KG1 (cell line): ENCODE results near the gene APBB3.
"Not testable (repeated sequence)": the region's sequence is repeated elsewhere in the genome, so short reads cannot be mapped to it uniquely, and the experiment has no call there.

Experiments used
- DNase-seq: peaks from one replicate; lab custom pipeline; 2025; lab: John Stamatoyannopoulos, UW

The APBB3 gene, protein sequence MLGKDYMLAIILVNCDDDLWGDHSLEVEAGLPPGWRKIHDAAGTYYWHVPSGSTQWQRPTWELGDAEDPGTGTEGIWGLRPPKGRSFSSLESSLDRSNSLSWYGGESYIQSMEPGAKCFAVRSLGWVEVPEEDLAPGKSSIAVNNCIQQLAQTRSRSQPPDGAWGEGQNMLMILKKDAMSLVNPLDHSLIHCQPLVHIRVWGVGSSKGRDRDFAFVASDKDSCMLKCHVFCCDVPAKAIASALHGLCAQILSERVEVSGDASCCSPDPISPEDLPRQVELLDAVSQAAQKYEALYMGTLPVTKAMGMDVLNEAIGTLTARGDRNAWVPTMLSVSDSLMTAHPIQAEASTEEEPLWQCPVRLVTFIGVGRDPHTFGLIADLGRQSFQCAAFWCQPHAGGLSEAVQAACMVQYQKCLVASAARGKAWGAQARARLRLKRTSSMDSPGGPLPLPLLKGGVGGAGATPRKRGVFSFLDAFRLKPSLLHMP

DNA sequence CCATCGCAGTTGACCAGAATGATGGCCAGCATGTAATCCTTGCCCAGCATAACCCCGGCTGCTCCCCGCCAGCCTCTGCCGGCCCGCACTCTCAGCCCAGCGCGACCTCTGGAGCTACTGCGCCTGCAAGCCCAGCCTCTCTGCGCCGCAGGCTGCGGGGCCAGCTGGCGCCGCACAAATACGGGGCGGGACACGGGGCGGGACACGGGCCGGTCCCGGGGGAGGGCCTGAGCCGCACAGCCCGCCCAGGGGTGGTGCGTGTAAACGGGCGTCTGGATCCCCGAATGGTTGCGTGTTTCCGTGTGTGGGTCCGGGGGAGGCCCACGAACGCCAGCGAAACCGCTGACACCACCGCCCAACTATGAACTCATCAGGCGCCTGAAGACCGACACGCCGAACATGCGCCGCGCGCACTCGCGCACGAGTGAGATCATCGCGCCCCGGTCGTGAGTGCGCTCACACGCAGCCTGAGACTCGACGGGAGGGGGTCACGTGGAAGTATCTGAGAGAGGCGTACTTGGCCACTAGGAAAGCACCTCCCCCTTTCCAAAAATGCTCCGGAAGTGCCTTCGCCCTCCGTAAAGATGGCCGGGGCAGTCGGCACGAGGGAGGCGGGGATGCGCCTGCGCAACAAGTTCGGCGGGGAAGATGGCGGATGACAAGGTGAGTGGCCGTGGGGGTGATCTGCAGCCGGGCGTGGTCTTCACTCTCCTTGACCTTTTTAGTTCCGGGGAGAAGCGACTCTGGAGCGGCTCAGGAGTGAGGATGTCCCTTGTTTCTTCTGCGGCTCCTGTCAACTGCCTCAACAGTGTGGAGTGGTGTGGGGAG, at the start of gene APBB3, which contains the start of gene SLC35A4:
Gene APBB3, minus strand, starts transcription at position 403 of the 828 bp plus-strand sequence. Its CDS starts 353 bp downstream, at position 50.
Gene SLC35A4, plus strand, starts transcription at position 633 of the 828 bp plus-strand sequence. CDS start 2,342 bp downstream, outside the sequence.
- DNase-seq, result peak; percentile 56

DNA sequence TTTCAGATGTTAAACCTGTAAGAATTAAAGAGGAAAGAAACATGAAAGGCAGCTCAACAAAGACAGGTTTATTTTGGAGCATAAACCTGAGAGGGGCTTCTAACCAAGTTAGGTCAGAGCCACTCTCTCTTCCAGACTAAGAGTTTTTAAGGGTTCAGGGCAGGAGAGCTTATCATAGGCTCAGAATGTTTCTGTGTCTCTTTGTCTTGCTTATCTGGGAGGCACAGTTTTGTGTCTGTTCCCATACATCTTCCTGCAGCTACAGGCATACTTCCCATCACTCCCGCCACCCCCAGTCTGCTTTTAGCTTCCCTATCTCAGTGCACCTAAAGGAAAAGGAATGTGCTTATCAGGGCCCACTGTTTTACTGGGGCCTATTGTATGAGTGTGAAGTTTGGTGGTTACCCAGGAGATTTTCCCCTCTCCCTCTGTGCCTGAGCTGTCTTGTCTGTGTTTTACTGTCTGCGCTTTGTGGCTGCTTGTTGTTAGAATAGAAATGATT, 46.7 kb upstream of the APBB3 start:
- DNase-seq, result no peak

- no peak for DNase-seq
Observed at GRCh38 chr5:140609126-140609525, 44.7 kb upstream of the APBB3 start.

GRCh38 chr5:140608722-140609121, 44.3 kb upstream of the APBB3 start:
- DNase-seq, result no peak

- DNase-seq, result no peak
Observed at GRCh38 chr5:140607031-140607430, 42.6 kb upstream of the APBB3 start.

DNA sequence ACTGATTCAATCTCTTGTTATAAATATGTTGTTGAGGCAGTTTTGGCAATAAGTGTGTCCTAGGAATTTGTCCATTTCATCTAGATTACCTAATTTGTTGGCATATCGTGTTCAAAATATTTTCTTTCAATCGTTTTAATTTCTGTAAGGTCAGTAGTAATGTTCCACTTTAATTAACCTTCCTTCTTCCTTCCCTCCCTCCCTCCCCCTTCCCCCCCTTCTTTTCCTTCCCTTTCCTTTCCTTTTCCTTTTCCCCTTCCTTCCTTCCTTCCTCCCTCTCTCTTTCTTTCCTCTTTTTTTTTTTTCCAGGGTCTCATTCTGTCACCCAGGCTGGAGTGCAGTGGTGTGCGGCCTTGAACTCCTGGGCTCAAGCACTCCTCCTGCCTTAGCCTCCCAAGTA, 41.5 kb upstream of the APBB3 start:
- DNase-seq, result no peak

GRCh38 chr5:140603734-140604133, 39.3 kb upstream of the APBB3 start:
- DNase-seq, result no peak

DNA sequence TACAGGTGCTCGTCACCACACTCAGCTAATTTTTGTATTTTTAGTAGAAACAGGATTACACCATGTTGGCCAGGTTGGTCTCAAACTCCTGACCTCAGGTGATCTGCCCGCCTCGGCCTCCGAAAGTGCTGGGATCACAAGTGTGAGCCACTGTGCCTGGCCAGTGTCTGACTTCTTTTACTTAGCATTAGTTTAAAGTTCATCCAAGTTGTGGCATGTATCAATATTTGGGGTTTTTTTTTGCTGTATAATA, 39.0 kb upstream of the APBB3 start:
- not testable (repeated sequence) for DNase-seq

- no peak for DNase-seq
Observed at GRCh38 chr5:140602147-140602546, 37.7 kb upstream of the APBB3 start.

- no peak for DNase-seq
Observed at GRCh38 chr5:140600096-140600495, 35.7 kb upstream of the APBB3 start.

DNA sequence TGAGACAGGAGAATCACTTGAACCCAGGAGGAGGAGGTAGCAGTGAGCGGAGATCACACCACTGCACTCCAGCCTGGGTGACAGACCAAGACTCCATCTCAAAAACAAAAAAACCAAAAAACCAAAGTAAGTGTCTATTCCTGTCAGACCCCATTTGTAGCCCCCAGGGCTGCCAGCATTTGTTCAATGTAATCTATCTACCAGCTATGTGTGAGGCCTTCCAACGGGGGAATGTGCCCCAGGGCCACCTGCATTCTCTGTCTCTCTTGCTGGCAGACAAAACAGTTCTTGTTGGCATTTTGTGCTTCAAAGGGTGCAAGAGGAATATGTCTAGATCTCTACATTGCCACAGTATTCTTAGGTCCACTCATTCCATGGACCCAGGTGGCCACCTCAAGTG, 34.4 kb upstream of the APBB3 start:
- DNase-seq, result no peak

DNA sequence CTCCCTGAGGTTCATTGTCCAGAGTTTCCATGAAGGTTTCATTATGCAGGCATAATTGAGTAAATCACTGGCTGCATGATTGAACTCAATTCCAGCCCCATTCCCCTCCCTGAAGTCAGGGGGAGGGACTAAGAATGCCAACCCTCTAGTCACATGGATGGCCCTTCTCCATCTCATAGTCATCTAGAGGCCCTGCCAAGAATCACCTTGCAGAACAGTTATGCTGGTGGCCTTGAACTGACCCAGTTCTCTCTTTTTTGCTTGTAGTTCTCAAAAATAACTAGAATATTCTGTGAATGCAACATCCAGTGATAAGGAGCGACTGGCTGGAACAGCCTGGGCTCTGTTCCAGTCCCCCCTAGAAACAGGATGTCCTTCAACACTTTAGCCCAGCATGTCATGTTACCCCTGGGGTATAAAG, 31.9 kb upstream of the APBB3 start:
- DNase-seq, result no peak

DNA sequence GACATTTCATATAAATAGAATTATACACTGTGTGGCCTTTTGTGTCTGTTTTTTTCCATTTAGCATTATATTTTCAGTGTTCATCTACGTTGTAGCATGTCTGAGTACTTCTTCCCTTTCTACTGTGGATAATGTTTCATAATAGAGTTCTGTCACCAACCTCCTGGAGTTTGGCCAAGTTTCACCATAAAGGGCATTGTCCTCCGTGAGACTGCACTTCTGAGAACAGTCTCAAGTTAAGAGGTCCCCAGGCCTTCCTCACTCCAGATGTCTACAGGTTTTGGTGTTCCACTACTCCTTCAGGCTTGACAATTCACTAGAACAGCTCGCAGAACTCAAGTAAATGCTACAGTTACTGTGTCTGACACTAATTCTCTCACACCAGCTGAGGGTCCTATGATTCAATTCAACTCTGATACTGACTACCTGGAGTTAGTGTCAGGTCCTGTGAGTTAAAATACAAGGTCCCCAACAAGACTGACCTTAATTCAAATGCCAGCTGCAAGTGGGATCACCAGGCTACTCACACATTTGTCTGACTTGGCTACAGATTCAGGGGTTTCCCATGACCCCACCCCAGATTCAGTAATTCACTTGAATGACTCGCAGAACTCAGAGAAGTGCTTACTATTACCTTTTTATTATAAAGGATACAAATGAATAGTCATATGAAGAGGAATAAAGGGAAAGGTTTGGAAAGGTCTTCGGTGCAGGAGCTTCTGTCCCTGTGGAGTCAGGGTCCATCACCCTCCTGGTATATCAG, 31.3 kb upstream of the APBB3 start:
- peak; percentile 1 for DNase-seq

DNA sequence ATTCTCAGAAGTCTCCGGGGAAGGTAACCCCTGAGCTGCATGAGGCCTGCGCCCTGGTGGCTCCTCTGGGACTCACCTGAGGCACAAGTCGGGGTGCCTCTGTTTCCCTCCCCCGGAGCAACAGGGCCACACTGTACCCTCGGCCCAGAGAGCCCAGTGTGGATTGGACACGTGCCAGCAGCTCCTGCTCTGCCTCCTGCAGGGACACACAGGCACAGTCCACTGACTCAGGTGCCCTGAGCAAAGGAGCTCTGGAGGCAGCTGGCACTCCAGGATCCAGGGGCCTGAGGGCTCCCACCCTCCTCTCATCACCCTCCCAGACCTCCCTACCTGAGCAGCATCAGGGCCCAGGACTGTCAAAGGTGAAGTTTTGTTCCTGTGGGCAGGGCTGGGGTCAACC, 29.8 kb upstream of the APBB3 start:
- no peak for DNase-seq

- not testable (repeated sequence) for DNase-seq
Observed at GRCh38 chr5:140593070-140593469, 28.7 kb upstream of the APBB3 start.

- no peak for DNase-seq
Observed at GRCh38 chr5:140591747-140592372, 27.5 kb upstream of the APBB3 start.

DNA sequence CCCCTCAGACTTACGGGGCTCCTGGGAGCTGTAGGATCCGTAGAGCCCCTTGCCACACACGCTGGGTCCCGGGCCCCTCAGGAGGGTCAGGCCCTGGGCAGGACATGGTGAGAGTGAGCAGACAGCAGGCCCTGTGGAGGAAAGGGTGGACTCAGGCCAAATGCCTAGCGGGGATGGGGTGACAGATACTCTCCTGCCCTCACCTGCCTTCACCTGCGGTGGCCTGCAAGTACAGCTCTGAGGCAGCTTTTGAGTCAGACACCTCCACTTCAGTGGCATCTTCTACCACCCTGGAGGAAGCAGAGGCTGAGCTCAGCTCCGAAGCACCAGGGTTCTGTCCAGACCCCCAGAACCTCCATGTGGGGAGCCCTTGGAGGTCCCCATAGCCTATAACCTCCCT, 26.5 kb upstream of the APBB3 start:
- no peak for DNase-seq

DNA sequence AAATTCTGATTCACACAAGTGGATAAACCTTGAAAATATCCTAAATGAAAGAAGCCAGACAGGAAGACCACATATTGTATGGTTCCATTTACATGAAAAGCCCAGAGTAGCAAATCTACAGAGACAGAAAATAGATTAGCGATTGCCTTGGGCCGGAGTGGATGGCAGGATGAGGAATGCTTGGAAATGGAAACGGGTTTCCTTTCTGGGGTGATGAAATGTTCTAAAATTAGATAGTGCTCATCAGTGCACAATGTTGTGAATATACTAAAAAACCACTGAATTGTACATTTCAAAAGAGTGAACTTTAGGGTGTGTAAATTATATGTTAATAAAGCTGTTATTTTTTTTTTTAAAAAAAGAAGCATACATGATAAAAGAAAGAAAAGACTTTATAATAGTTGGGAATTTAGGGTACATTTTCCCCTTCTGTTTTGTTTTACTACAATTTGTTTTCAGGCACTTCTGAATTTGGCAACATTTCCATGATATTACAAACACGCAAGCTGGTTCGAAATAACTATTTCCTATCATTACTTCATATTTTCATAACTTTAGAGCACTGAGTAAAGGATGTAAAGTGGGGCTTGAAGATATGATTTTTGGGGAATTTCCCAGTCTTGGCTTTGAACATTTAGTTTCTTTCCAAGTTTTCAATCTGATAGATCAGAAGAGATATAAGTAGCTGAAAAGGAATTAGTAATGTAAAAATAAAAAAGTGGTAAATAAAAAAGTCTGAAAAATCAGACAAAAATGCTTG, 24.1 kb upstream of the APBB3 start:
- DNase-seq, result no peak

- DNase-seq, result no peak
Observed at GRCh38 chr5:140587495-140587894, 23.1 kb upstream of the APBB3 start.

DNA sequence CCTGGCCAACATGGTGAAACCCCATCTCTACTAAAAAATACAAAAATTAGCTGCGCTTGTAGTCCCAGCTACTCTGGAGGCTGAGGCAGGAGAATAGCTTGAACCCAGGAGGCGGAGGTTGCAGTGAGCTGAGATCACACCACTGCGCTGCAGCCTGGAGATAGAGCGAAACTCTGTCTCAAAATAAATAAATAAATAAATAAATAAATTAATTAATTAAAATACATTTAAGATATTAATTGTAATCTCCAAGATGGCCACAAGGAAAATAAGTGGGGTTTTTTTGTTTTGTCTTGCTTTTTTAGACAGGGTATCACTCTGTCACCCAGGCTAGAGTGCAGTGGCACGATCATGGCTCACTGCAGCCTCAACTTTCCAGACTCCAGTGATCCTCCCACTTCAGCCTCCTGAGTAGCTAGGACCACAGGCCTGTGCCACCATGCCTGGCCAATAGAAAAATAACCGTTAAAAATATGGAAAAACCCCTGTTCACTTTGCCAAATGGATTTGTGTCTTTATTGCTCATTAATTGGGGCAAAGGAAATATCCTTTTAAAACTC, 14.9 kb upstream of the APBB3 start:
- not testable (repeated sequence) for DNase-seq

GRCh38 chr5:140576776-140577201, 12.4 kb upstream of the APBB3 start:
- DNase-seq, result no peak
